Activated naive CD8-positive, alpha-beta T cell treated with anti-CD3 and anti-CD28 coated beads for 36 hours (primary cell): ENCODE measurements around the gene HIC1. TPM values are rescaled to one million over a fixed set of nuclear protein-coding genes. Genes with fewer than 3 reads are reported as not detected.
"Not testable (repeated sequence)": the region's sequence is repeated elsewhere in the genome, so short reads cannot be mapped to it uniquely, and the experiment has no call there.

Experiments
- DNase-seq: peaks from one replicate; pipeline ENCODE4 v3.0.0; 2021
- H3K27ac Mint-ChIP-seq: one replicate; pipeline ENCODE4 v1.8.0; 2022; ENCODE audit warnings: mild to moderate bottlenecking, moderate library complexity, mixed read lengths
- H3K27me3 Mint-ChIP-seq: one replicate; pipeline ENCODE4 v1.8.0; 2022; ENCODE audit warnings: mild to moderate bottlenecking, mixed read lengths
- H3K36me3 Mint-ChIP-seq: one replicate; pipeline ENCODE4 v1.8.0; 2021; ENCODE audit warnings: mild to moderate bottlenecking, mixed read lengths
- H3K4me1 Mint-ChIP-seq: one replicate; pipeline ENCODE4 v1.8.0; 2021; ENCODE audit warnings: mixed read lengths
- H3K4me3 Mint-ChIP-seq: one replicate; pipeline ENCODE4 v1.8.0; 2022; ENCODE audit warnings: mild to moderate bottlenecking, moderate library complexity, mixed read lengths
- H3K9me3 Mint-ChIP-seq: one replicate; pipeline ENCODE4 v1.8.0; 2022; ENCODE audit warnings: mixed read lengths
- total RNA-seq, 2 experiments: library from RNA; stranded (reverse); gene quantifications; one replicate each; pipeline ENCODE4 v1.2.3, GENCODE V29; 2021

HIC1 gene
- total RNA-seq: 10 to 100 TPM; 36.7 to 37.8 TPM

GRCh38 chr17:2054512-2055291 lies at the start of gene HIC1:
TSS of gene HIC1 (plus strand) at chr17:2055103. CDS start at chr17:2056691, 1,588 bp downstream.
- Mint-ChIP-seq H3K36me3 (peaks cover 10% of the 10 kb centered on the region), H3K4me1 (peaks cover 17% of the 10 kb centered on the region), H3K4me3 (peak within 1 kb of the TSS; percentile 78), H3K27ac (peak within 1 kb of the TSS; percentile 77), H3K9me3 (no peaks in the 10 kb centered on the region), H3K27me3 (peaks cover 17% of the 10 kb centered on the region)
- peak; percentile 90 for DNase-seq

GRCh38 chr17:2008332-2009126 lies 46.4 kb upstream of the HIC1 start:
- Mint-ChIP-seq H3K36me3 (no peaks in the 10 kb centered on the region), H3K9me3 (no peaks in the 10 kb centered on the region), H3K27ac (no peak overlapping the region), H3K4me1 (no peaks in the 10 kb centered on the region), H3K27me3 (no peaks in the 10 kb centered on the region), H3K4me3 (no peak overlapping the region)
- DNase-seq: no peak

- no peak overlapping the region for H3K27ac Mint-ChIP-seq
- no peak overlapping the region for H3K4me3 Mint-ChIP-seq
Observed at GRCh38 chr17:2009737-2010136, 45.2 kb upstream of the HIC1 start.

GRCh38 chr17:2011411-2012371 lies 43.2 kb upstream of the HIC1 start:
- no peak overlapping the region for H3K4me3 Mint-ChIP-seq
- H3K36me3 Mint-ChIP-seq: peaks cover 4% of the 10 kb centered on the region
- H3K27me3 Mint-ChIP-seq: no peaks in the 10 kb centered on the region
- no peaks in the 10 kb centered on the region for H3K9me3 Mint-ChIP-seq
- no peak overlapping the region for H3K27ac Mint-ChIP-seq
- no peak for DNase-seq
- H3K4me1 Mint-ChIP-seq: no peaks in the 10 kb centered on the region

More at GRCh38 chr17:2009737-2010136, 45.2 kb upstream of the HIC1 start:
- H3K4me1 Mint-ChIP-seq: no peaks in the 10 kb centered on the region
- DNase-seq: no peak
- H3K27me3 Mint-ChIP-seq: no peaks in the 10 kb centered on the region
- peaks cover 4% of the 10 kb centered on the region for H3K36me3 Mint-ChIP-seq
- H3K9me3 Mint-ChIP-seq: no peaks in the 10 kb centered on the region

GRCh38 chr17:2012499-2012898 lies 42.4 kb upstream of the HIC1 start:
- no peak for DNase-seq
- H3K27me3 Mint-ChIP-seq: no peaks in the 10 kb centered on the region
- H3K36me3 Mint-ChIP-seq: peaks cover 4% of the 10 kb centered on the region
- H3K27ac Mint-ChIP-seq: no peak overlapping the region
- no peaks in the 10 kb centered on the region for H3K9me3 Mint-ChIP-seq
- H3K4me3 Mint-ChIP-seq: no peak overlapping the region
- no peaks in the 10 kb centered on the region for H3K4me1 Mint-ChIP-seq

- H3K4me1 Mint-ChIP-seq, H3K4me3 Mint-ChIP-seq, H3K36me3 Mint-ChIP-seq, DNase-seq, H3K27ac Mint-ChIP-seq, H3K9me3 Mint-ChIP-seq, H3K27me3 Mint-ChIP-seq: not testable (repeated sequence)
Observed at GRCh38 chr17:2013220-2013993, 41.5 kb upstream of the HIC1 start.

GRCh38 chr17:2013994-2014317 lies 40.9 kb upstream of the HIC1 start:
- Mint-ChIP-seq H3K36me3 (peaks cover 4% of the 10 kb centered on the region), H3K27ac (no peak overlapping the region), H3K4me1 (no peaks in the 10 kb centered on the region), H3K4me3 (no peak overlapping the region), H3K9me3 (no peaks in the 10 kb centered on the region), H3K27me3 (no peaks in the 10 kb centered on the region)
- DNase-seq: no peak

- no peak for DNase-seq
- H3K9me3 Mint-ChIP-seq: no peaks in the 10 kb centered on the region
- no peaks in the 10 kb centered on the region for H3K27me3 Mint-ChIP-seq
- H3K4me3 Mint-ChIP-seq: no peak overlapping the region
- no peak overlapping the region for H3K27ac Mint-ChIP-seq
- H3K4me1 Mint-ChIP-seq: no peaks in the 10 kb centered on the region
- peaks cover 4% of the 10 kb centered on the region for H3K36me3 Mint-ChIP-seq
Observed at GRCh38 chr17:2015314-2015713, 39.6 kb upstream of the HIC1 start.

GRCh38 chr17:2016494-2016893 lies 38.4 kb upstream of the HIC1 start:
- H3K9me3 Mint-ChIP-seq: no peaks in the 10 kb centered on the region
- no peaks in the 10 kb centered on the region for H3K4me1 Mint-ChIP-seq
- no peak overlapping the region for H3K27ac Mint-ChIP-seq
- H3K4me3 Mint-ChIP-seq: no peak overlapping the region
- H3K27me3 Mint-ChIP-seq: no peaks in the 10 kb centered on the region
- DNase-seq: no peak
- H3K36me3 Mint-ChIP-seq: peaks cover 4% of the 10 kb centered on the region

- Mint-ChIP-seq H3K9me3 (no peaks in the 10 kb centered on the region), H3K4me3 (no peak overlapping the region), H3K36me3 (peaks cover 4% of the 10 kb centered on the region), H3K4me1 (no peaks in the 10 kb centered on the region), H3K27me3 (peaks cover under 1% of the 10 kb centered on the region), H3K27ac (no peak overlapping the region)
- no peak for DNase-seq
Observed at GRCh38 chr17:2017274-2017941, 37.5 kb upstream of the HIC1 start.

- H3K27ac Mint-ChIP-seq: no peak overlapping the region
- DNase-seq: no peak
- H3K9me3 Mint-ChIP-seq: no peaks in the 10 kb centered on the region
- no peak overlapping the region for H3K4me3 Mint-ChIP-seq
- H3K36me3 Mint-ChIP-seq: peaks cover 2% of the 10 kb centered on the region
- peaks cover 4% of the 10 kb centered on the region for H3K4me1 Mint-ChIP-seq
- peaks cover 10% of the 10 kb centered on the region for H3K27me3 Mint-ChIP-seq
Observed at GRCh38 chr17:2018716-2019510, 36.0 kb upstream of the HIC1 start.

GRCh38 chr17:2019723-2020122 lies 35.2 kb upstream of the HIC1 start:
- Mint-ChIP-seq H3K36me3 (no peaks in the 10 kb centered on the region), H3K9me3 (no peaks in the 10 kb centered on the region), H3K27ac (no peak overlapping the region), H3K4me1 (peaks cover 6% of the 10 kb centered on the region), H3K27me3 (peaks cover 14% of the 10 kb centered on the region), H3K4me3 (no peak overlapping the region)
- no peak for DNase-seq

- no peak overlapping the region for H3K4me3 Mint-ChIP-seq
- DNase-seq: no peak
- no peak overlapping the region for H3K27ac Mint-ChIP-seq
- peaks cover 8% of the 10 kb centered on the region for H3K4me1 Mint-ChIP-seq
- H3K36me3 Mint-ChIP-seq: no peaks in the 10 kb centered on the region
- H3K27me3 Mint-ChIP-seq: peaks cover 20% of the 10 kb centered on the region
- H3K9me3 Mint-ChIP-seq: no peaks in the 10 kb centered on the region
Observed at GRCh38 chr17:2020721-2021120, 34.2 kb upstream of the HIC1 start.
